ENCODE measurements around the gene ZFAND3. TPM values are rescaled to one million over a fixed set of nuclear protein-coding genes. Genes with fewer than 3 reads are reported as not detected.

The ZFAND3 gene
- total and polyA plus RNA-seq, 7 donors: 48.5 to 166 (median 141) TPM

GRCh38 chr6:37807656-37808055 is 11.9 kb upstream of the ZFAND3 start:
- peak; percentile 46 for TF ChIP-seq CTCF (IDR thresholded peaks at IDR 0.05)
- Histone ChIP-seq H3K27me3 (ENCODE audit: insufficient read depth in 3 of 3, low read length in 2 of 3) (no peaks in the 10 kb centered on the region), H3K4me1 (peaks cover 15% of the 10 kb centered on the region), H3K27ac (no peak overlapping the region), H3K4me3 (no peak overlapping the region), H3K9me3 (no peaks in the 10 kb centered on the region), H3K36me3 (ENCODE audit: insufficient read depth in 1 of 2, low read depth in 1 of 2) (no peaks in the 10 kb centered on the region)
- WGBS, 3 donors: 22 to 42% (median 28%) methylated on average over 6 of the region's 6 CpGs
- intact Hi-C loops (cut with DNase I): no loop called here
- DNase-seq: peak; percentile 35 to 67
- ATAC-seq: peak; percentile 89 to 91 (median 89)

GRCh38 chr6:37809197-37809543 is 10.4 kb upstream of the ZFAND3 start:
- H3K4me3 ChIP-seq: no peak overlapping the region
- DNase-seq (peak; percentile 38 to 64), ATAC-seq (no peak)
- H3K27me3 ChIP-seq (ENCODE audit: insufficient read depth in 3 of 3, low read length in 2 of 3): no peaks in the 10 kb centered on the region
- H3K36me3 ChIP-seq (ENCODE audit: insufficient read depth in 1 of 2, low read depth in 1 of 2): no peaks in the 10 kb centered on the region
- intact Hi-C loops (cut with DNase I): no loop called here
- peaks cover 15% of the 10 kb centered on the region for H3K4me1 ChIP-seq
- TF ChIP-seq CTCF (IDR thresholded peaks at IDR 0.05): no peak
- 12 to 28% (median 13%) methylated on average over 3 of the region's 3 CpGs for WGBS, 3 donors
- no peak overlapping the region for H3K27ac ChIP-seq
- no peaks in the 10 kb centered on the region for H3K9me3 ChIP-seq

- H3K4me3 ChIP-seq: no peak overlapping the region
- H3K9me3 ChIP-seq: no peaks in the 10 kb centered on the region
- H3K4me1 ChIP-seq: peaks cover 14% of the 10 kb centered on the region
- H3K27ac ChIP-seq: no peak overlapping the region
- no peak for TF ChIP-seq CTCF (IDR thresholded peaks at IDR 0.05)
- intact Hi-C loops (cut with DNase I): no loop called here
- WGBS, 3 donors: 90 to 93% (median 91%) methylated on average over 1 of the region's 1 CpG
- DNase-seq: no peak
- no peaks in the 10 kb centered on the region for H3K27me3 ChIP-seq (ENCODE audit: insufficient read depth in 3 of 3, low read length in 2 of 3)
- no peak for ATAC-seq
- H3K36me3 ChIP-seq (ENCODE audit: insufficient read depth in 1 of 2, low read depth in 1 of 2): no peaks in the 10 kb centered on the region
Observed at GRCh38 chr6:37812841-37813240, 6.7 kb upstream of the ZFAND3 start.

GRCh38 chr6:37814374-37814773 is 5.2 kb upstream of the ZFAND3 start:
- peaks cover 1% of the 10 kb centered on the region for H3K4me1 ChIP-seq
- H3K9me3 ChIP-seq: no peaks in the 10 kb centered on the region
- H3K27me3 ChIP-seq (ENCODE audit: insufficient read depth in 3 of 3, low read length in 2 of 3): no peaks in the 10 kb centered on the region
- H3K36me3 ChIP-seq (ENCODE audit: insufficient read depth in 1 of 2, low read depth in 1 of 2): no peaks in the 10 kb centered on the region
- no peak overlapping the region for H3K27ac ChIP-seq
- intact Hi-C loops (cut with DNase I): no loop called here
- DNase-seq (no peak), ATAC-seq (no peak)
- no peak for TF ChIP-seq CTCF (IDR thresholded peaks at IDR 0.05)
- 79 to 89% (median 85%) methylated on average over 6 of the region's 6 CpGs for WGBS, 3 donors
- H3K4me3 ChIP-seq: no peak overlapping the region

GRCh38 chr6:37816599-37817375 is 2.7 kb upstream of the ZFAND3 start:
- Histone ChIP-seq H3K4me3 (no peak overlapping the region), H3K4me1 (peaks cover 9% of the 10 kb centered on the region), H3K9me3 (no peaks in the 10 kb centered on the region), H3K27me3 (ENCODE audit: insufficient read depth in 3 of 3, low read length in 2 of 3) (no peaks in the 10 kb centered on the region), H3K27ac (no peak overlapping the region), H3K36me3 (ENCODE audit: insufficient read depth in 1 of 2, low read depth in 1 of 2) (no peaks in the 10 kb centered on the region)
- intact Hi-C loops (cut with DNase I): no loop called here
- ATAC-seq (no peak), DNase-seq (no peak)
- no peak for TF ChIP-seq CTCF (IDR thresholded peaks at IDR 0.05)
- 81 to 94% (median 91%) methylated on average over 7 of the region's 7 CpGs for WGBS, 3 donors
